ENCODE data around the gene TRIM67. TPM values are rescaled to one million over a fixed set of nuclear protein-coding genes. Genes with fewer than 3 reads are reported as not detected.

TRIM67 gene
- total RNA-seq, 1 donor from 2014 or later, result 0.32 TPM

DNA sequence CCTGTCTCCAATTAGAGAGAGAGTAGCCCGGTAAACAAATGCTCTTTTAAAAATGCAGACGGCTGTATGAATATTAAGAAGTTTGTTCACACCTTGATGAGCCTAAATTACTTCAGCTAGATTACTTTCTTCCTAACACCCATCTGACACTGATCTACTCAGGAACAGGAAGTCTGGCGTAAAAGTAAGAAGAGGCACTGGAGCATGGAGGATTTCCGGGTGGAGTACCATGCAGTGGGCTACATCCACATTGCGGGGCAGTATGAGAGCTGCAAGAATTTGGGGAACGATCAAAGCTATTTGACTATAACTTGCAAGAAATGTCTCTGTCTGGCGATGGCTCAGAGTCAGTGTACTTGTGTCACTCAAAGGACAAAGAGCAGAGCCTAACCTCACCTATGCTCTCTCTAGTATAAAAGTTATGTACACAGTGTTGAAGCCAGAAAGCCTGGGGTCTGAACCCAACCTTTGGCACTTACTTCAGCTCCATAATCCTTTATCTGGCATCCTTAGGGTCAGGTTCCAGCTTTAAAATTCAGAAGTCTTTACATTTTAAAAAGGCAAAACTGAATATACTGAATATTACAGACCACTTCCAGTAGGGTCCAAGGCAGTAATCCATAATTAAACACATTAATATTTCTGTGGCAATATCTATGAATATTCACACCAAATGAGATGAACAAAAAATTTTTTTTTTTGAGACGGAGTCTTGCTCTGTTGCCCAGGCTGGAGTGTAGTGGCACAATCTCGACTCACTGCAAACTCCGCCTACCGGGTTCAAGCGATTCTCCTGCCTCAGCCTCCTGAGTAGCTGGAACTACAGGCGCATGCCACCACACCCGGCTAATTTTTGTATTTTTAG is 71.2 kb downstream of the TRIM67 start:
- TF ChIP-seq, protein P1, sequence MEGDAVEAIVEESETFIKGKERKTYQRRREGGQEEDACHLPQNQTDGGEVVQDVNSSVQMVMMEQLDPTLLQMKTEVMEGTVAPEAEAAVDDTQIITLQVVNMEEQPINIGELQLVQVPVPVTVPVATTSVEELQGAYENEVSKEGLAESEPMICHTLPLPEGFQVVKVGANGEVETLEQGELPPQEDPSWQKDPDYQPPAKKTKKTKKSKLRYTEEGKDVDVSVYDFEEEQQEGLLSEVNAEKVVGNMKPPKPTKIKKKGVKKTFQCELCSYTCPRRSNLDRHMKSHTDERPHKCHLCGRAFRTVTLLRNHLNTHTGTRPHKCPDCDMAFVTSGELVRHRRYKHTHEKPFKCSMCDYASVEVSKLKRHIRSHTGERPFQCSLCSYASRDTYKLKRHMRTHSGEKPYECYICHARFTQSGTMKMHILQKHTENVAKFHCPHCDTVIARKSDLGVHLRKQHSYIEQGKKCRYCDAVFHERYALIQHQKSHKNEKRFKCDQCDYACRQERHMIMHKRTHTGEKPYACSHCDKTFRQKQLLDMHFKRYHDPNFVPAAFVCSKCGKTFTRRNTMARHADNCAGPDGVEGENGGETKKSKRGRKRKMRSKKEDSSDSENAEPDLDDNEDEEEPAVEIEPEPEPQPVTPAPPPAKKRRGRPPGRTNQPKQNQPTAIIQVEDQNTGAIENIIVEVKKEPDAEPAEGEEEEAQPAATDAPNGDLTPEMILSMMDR (IDR thresholded peaks at IDR 0.05), result no peak
- no peak for DNase-seq (ENCODE audit: extremely low spot score, unreplicated experiment)
- Mint-ChIP-seq H3K27me3 (ENCODE audit: unreplicated experiment) (no peaks in the 10 kb centered on the region), H3K4me3 (ENCODE audit: unreplicated experiment) (no peak overlapping the region), H3K4me1 (ENCODE audit: unreplicated experiment) (peaks cover 3% of the 10 kb centered on the region), H3K27ac (ENCODE audit: unreplicated experiment) (no peak overlapping the region), H3K9me3 (ENCODE audit: unreplicated experiment) (no peaks in the 10 kb centered on the region), H3K36me3 (ENCODE audit: unreplicated experiment) (peaks cover 23% of the 10 kb centered on the region)

DNA sequence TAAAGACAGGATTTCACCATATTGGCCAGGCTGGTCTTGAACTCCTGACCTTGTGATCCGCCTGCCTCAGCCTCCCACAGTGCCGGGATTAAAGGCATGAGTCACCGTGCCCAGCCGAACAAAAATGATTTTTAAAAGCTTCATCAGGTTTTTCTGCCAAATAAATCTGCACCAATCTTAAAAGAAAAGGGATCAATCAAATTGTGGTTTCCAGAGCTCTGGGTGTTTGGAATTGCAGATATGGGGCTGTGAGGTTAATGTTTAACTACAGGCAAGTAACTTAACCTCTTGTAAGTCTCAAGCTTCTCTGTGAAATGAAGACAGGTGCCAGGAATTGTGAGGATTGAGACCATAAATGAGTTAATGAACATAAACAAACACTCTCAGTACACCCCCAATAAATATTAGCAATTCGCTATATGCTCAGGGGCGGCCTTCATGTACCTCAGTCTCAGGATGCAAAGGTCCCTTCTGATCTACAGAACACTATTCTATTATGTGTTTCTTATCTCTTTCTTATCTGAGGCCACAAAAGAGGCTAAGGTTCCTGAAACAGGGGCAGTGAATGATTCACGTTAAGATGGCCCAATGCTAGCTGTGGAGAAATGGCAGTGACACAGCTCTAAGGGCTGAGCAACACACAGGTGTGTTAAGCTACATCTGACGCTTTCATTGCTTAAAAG is 72.0 kb downstream of the TRIM67 start:
- Mint-ChIP-seq H3K9me3 (ENCODE audit: unreplicated experiment) (no peaks in the 10 kb centered on the region), H3K4me1 (ENCODE audit: unreplicated experiment) (peaks cover 5% of the 10 kb centered on the region), H3K36me3 (ENCODE audit: unreplicated experiment) (peaks cover 29% of the 10 kb centered on the region), H3K27ac (ENCODE audit: unreplicated experiment) (no peak overlapping the region), H3K4me3 (ENCODE audit: unreplicated experiment) (no peak overlapping the region), H3K27me3 (ENCODE audit: unreplicated experiment) (no peaks in the 10 kb centered on the region)
- TF ChIP-seq, protein P1 (IDR thresholded peaks at IDR 0.05), result no peak
- no peak for DNase-seq (ENCODE audit: extremely low spot score, unreplicated experiment)

DNA sequence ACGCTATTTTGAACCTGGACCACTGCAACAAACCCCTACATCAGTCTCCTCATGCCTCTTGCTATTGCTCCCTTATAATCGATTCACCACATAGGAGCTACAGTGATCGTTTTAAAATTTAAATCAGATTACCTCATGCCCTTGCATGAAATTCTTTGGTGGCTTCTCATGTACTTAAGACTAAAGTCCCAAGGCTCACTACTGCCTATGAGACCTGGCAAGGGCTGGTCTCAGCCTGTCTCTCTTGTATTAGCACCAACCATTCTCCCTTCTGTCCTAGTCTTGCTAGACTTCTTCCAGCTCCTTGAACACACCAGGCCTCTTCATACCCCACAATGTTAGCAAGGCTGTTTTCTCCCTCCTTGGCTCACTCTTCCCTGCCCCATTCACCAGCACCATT is 72.6 kb downstream of the TRIM67 start:
- Mint-ChIP-seq H3K27ac (ENCODE audit: unreplicated experiment) (no peak overlapping the region), H3K4me3 (ENCODE audit: unreplicated experiment) (no peak overlapping the region), H3K9me3 (ENCODE audit: unreplicated experiment) (no peaks in the 10 kb centered on the region), H3K36me3 (ENCODE audit: unreplicated experiment) (peaks cover 32% of the 10 kb centered on the region), H3K27me3 (ENCODE audit: unreplicated experiment) (no peaks in the 10 kb centered on the region), H3K4me1 (ENCODE audit: unreplicated experiment) (peaks cover 7% of the 10 kb centered on the region)
- no peak for DNase-seq (ENCODE audit: extremely low spot score, unreplicated experiment)
- TF ChIP-seq, protein P1 (IDR thresholded peaks at IDR 0.05), result no peak

DNA sequence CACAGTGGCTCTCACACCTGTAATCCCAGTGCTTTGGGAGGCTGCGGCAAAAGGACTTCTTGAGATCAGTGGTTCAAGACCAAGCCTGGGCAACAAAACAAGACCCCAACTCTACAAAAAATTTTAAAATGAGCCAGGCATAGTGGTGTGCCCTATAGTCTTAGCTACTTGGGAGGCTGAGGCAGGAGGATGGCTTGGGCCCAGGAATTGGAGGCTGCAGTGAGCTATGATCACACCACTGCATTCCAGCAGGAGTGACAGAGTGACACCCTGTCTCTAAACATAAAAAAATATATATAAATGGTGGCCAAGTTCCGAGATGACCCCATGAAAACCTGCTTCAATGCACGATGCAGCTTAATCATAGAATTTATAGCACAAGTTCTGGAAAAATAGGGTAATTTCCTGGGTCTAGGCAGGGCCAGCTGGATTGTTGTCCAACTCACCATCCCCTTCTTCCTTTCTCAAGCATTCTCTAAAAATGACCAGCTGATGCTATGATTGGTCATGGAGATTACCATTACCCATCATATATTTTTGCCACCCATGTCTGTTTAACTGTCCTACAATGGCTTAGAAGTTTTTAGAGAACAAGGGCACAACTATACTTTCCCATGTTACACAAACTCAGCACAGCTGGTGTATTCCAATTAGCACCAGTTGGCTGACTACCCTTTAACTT is 73.8 kb downstream of the TRIM67 start:
- no peak overlapping the region for H3K4me3 Mint-ChIP-seq (ENCODE audit: unreplicated experiment)
- no peaks in the 10 kb centered on the region for H3K9me3 Mint-ChIP-seq (ENCODE audit: unreplicated experiment)
- peaks cover 17% of the 10 kb centered on the region for H3K4me1 Mint-ChIP-seq (ENCODE audit: unreplicated experiment)
- DNase-seq (ENCODE audit: extremely low spot score, unreplicated experiment), result no peak
- peaks cover 29% of the 10 kb centered on the region for H3K36me3 Mint-ChIP-seq (ENCODE audit: unreplicated experiment)
- no peak overlapping the region for H3K27ac Mint-ChIP-seq (ENCODE audit: unreplicated experiment)
- H3K27me3 Mint-ChIP-seq (ENCODE audit: unreplicated experiment), result no peaks in the 10 kb centered on the region
- TF ChIP-seq, protein P1 (IDR thresholded peaks at IDR 0.05), result no peak

DNA sequence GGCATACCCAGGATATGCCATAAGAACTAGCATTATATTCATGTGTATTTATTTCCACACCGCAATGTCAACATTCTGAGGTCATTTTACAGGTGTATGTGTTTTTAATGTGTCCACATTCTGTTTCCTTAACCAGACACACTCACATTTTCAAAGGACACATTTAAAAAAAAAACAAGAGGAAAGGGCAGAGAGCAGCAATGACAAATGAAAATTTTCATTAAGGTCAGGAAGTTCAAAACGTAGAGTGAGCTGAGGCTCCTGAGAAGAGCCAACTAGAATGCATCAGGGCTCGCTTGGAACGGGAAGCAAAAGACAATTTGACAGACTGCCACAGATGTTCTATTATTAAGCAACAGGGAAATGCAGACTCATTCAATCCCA is 74.3 kb downstream of the TRIM67 start:
- Mint-ChIP-seq H3K4me1 (ENCODE audit: unreplicated experiment) (peaks cover 17% of the 10 kb centered on the region), H3K9me3 (ENCODE audit: unreplicated experiment) (no peaks in the 10 kb centered on the region), H3K36me3 (ENCODE audit: unreplicated experiment) (peaks cover 26% of the 10 kb centered on the region), H3K27me3 (ENCODE audit: unreplicated experiment) (no peaks in the 10 kb centered on the region), H3K4me3 (ENCODE audit: unreplicated experiment) (no peak overlapping the region), H3K27ac (ENCODE audit: unreplicated experiment) (no peak overlapping the region)
- no peak for DNase-seq (ENCODE audit: extremely low spot score, unreplicated experiment)
- TF ChIP-seq, protein P1 (IDR thresholded peaks at IDR 0.05), result no peak

All from osteocyte (in vitro differentiated cells).